Fibroblast of skin of left quadriceps (primary cell): ENCODE results near the gene NPSR1.
"Not testable (repeated sequence)": the region's sequence is repeated elsewhere in the genome, so short reads cannot be mapped to it uniquely, and the experiment has no call there.

Experiments
- DNase-seq, 2 experiments: peaks; one replicate each; pipeline ENCODE4 v3.0.0-alpha.2; 2013; ENCODE audit warnings: low read depth in 2 of 2

NPSR1 gene

DNA sequence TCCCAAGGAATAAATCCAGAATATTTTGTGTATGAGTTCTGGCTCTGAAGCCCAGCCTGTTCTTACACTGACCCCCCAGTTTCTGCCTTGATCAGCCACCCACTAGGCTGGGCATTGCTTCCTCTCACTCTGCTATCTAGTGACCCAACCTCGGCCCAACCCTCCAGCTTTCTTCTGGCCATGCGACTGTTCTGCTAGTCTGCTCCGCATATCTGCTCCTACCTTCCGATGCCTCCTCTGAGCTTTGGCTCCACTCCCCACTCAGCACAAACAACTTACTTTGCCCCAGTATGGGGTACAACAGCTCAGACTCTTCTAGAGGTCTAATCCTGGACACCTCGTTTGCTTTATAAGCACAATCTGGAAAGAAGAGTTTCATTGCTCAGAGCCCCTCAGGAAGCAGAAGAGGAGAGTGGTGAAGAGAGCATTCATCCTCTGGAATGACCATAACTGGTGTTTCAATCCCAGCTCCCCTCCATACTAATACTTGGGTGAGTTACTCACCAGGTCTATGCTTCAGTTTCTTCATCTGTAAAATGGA lies 99.6 kb downstream of the NPSR1 start:
- DNase-seq: no peak

DNA sequence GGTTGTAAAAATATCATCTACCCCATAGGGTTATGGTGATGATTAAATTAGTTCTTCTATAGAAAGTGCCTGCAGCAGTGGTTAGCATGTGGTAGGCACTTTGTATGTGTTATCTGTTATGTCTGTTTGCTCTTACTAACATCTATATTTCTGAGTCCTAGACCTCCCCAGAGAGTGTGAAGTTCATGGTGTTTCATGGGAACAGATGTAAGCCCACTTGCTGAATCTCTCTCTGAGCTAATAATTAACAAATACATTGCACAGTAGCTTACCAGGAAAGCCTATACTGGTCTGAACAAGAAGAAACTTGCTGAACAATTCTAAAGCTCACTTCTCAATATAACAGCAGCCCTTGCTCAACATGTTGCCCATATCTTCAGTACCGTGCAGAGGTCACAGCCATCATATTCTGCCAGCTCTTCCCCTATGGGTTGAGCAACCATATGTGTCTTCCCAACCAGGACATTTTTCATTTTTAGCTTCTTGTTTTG lies 100.1 kb downstream of the NPSR1 start:
- DNase-seq: no peak

DNA sequence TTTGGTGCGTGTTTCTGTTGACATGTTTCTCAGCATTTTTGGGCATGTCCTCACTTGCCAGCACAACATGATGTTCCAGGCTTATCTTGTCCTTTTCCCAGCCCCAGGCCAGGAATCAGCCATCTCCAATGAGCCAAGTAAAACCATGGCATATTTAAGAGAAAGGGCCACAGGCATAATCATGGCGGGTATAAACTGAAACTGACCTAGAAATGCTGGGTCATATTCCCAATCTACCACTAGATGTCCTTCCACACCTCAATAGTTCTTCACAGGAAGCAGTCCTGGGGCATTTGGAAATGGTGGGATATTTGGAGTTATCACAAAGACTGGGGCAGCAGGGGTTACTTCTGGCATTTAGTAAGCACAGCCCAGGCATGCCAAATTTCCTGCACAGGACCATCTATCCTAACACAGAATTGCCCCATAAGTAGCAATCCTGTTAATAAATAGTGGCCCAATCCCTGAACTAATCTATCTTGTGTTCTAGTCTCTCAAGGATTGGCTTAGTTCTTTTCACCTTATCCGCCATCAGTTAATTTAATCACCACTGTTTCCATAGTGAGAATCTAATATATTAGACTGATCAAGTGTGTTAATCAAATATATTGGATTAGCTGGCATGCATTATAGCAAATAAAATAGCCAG lies 101.6 kb downstream of the NPSR1 start:
- peak in 1 of 2 experiments; percentile 21 for DNase-seq

DNA sequence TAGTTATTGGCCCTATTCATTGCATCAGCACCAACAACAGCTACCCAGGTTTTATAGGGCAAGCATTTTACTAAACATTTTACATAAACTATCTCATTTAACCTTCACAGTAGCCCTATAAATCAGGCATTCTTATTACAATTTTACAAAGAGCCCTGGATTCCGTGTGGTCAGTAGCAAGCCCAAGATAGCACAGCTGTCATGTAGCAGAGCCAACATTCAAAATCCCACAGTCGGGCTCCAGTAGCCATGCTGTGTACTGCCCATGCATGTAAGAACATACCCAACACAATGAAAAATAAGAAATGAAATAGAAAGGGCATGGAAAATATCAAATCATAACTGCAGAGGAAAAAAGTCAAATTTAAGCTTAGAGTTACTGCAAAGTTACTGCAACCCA lies 102.3 kb downstream of the NPSR1 start:
- DNase-seq: no peak

DNA sequence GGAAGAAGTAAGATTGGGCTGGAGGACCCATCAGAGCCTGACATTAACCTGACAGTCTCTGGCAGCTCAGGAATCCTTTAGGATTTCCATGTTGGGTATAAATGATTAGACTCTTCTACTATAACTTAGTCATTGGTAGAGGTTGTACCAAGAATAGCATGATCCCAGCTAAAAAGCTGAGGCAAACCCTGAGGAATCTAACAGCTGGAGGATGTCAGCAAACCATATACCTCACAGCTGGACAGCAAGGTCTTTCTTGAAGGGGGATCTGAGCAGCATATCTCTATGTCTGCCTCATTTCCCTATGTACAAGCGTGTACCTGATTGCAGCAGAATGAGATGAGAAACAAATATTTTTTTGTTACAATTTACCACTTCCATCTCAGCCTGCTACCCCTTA lies 103.2 kb downstream of the NPSR1 start:
- DNase-seq: no peak

DNA sequence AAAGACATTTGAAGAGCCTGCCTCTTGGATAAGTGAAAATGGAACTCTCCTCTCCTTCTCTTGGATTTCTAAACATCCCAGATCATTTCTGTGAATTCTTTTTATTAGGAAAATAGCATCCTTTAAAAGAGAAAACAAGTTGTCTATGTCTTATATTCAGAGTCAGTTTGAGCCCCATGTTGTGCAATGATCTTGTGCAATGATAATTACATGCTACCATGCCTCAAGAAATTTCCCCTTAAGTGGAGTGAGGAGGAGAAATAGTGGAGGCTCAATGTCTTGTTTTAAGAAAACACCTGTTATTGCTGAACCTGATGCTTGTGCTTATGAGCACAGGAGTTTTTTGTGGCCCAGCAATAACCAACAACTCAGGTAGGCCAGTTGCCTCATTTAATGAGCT lies 103.6 kb downstream of the NPSR1 start:
- DNase-seq: no peak

DNA sequence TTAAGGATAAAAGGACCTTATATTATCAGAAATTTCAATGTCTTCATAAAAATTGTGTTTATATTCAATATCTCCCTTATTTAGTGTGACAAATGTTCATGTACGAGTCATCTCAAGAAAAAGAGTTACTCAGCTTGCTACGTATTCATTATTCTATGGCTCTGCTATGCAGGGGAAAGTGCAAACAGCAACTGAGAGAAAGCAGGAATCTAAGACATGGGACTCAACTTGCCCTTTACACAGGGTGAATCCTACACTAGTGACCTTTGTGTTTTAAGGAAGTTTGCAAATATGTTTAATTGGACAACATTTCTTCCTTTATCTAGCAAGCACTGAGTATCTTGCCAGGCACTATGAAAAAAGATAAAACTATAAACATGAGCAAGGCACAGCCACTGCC lies 104.7 kb downstream of the NPSR1 start:
- no peak for DNase-seq

DNA sequence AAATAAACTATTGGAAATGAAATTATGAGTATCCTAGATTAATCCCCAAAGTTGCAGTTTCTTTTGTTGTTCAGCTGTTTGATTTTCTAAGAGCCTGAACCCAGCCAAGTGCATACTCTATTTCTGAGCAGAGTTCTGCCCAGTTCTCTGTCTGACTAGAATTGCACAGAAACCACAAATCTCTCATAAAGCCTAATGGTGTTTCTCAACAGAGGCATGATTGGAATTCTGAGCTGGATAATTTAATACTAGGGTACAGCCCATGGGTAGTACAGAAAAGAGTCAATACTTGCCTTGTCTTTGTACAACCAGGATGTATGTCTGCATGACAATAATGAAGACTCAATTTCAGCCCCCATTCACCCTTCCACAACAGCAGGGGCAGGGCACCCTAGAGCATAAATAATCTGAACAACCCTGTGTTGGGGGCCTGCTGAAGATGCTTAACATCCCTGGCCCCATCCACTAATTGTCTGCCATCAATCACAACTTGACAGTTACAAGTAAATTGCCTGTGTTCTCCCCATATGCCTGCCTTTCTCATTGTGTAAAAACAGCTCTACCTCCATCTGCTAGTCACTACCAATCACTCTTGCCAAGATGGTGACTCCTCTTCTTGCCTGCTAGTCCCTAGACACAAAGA lies 114.4 kb downstream of the NPSR1 start:
- no peak for DNase-seq

DNA sequence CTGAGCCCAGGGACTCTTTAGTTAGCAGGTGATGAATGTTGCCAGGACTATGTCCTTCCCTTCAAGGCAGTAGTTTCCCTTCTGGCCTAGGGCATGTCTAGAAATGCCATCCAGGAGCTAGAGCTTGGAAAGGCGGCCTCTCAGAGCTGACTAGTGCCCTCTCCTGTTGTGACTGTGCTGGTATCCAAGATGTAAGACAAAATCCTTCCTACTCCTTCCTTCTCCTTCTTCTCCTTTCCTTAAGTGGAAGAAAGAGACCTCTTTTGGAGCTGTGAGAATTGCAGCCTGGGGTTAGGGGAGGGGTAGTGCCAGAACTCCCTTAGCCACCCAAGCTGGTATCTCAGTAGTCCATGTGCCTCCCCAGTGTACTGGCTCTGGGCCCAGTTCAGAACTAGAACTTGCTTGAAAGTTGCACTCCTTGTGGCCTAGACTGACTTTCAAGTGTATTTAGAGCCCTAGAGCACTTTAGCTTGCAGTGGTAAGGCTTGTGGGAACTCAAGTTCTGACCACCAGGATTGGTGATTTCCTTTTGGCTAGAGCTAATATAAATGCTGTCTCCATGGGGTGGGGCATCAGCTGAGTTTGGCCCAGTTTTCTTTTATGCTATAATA lies 118.8 kb downstream of the NPSR1 start:
- no peak for DNase-seq

DNA sequence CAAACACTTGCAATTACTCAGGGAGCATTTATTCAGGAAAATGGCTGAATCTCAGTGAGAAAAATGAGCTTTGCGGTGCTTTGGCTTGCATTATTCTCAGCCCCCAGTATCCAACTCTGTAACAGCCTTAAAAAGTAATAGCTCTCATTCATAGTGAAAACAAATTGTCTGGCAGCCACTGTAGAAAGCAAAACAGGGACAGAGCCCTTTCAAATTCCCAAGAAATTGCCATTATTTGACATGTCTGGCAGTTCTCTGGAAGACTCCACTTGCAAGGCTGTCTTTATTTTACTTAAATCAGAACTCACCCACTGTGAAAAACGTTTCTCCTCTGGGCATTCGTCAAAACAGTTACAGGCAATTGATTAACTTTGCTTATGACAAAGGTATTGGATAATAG lies 122.5 kb downstream of the NPSR1 start:
- DNase-seq: no peak

DNA sequence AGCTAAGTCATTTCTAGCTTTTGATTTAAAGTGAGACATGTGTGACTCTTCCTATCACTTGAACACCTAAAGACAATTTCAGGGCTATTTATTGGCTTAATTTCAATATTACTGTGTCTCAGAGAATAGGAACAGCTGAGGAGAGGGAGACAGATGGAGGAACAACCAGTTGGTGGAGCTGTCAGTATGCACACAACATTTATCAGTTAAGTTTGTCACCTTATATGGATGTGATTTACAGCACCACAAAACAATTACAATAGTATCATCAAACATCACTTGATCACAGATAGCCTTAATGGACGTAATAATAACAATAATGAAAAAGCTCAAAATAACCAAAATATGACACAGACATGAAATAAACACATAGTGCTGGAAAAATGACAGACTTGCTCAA lies 129.6 kb downstream of the NPSR1 start:
- DNase-seq: no peak

DNA sequence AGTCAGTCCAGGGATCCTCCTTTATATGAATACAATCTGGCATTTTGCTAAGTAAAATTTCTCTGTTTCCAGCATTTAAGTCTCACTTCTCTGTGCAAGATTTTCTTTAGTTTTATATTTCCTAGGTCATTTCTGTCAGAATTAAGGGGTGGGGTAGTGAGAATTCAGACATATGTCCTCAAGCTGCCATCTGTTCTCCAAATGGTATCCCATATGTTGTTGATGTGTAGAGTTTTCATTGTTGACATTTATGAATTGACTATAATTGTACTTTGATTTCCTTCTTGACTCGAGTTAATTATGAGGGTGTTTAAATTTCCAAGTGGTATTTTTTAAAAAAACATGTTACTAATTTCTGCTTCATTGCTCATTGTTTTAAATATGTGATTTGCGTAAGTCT lies 148.8 kb downstream of the NPSR1 start:
- no peak for DNase-seq

DNA sequence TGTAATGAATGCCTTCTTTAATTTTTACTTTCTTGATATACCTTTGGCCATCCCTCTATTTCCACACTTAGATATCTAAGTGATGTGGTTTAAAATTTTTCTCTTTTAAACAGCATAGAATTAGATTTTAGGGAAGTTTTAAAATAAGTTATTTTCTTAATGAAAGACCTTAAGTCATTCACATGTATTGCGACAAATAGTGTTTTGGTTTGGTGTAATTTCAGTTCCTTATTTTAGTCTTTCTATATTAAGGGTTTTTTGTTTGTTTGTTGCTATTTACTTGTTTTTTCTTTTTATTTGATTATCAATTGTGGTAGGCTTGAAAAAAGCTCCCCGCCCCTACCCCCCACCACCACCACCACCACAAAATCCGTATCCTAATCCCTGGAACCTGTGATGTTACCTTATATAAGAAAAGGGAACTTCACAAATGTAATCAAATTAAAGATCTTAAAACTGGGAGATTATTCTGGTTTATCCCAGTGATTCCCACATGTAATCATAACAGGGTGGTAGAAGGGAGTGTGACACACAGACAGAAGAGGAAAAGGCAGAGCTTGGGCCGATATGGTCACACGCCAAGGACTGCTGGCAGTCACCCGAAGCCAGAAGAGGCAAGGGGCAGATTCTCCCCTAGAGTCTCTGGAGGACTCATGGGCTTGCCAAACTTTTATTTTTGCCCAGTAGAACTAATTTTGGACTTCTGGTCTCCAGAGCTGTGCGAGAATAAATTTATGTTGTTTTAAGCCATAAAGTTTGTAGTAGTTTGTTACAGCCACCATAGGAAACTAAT lies 149.7 kb downstream of the NPSR1 start:
- no peak for DNase-seq

DNA sequence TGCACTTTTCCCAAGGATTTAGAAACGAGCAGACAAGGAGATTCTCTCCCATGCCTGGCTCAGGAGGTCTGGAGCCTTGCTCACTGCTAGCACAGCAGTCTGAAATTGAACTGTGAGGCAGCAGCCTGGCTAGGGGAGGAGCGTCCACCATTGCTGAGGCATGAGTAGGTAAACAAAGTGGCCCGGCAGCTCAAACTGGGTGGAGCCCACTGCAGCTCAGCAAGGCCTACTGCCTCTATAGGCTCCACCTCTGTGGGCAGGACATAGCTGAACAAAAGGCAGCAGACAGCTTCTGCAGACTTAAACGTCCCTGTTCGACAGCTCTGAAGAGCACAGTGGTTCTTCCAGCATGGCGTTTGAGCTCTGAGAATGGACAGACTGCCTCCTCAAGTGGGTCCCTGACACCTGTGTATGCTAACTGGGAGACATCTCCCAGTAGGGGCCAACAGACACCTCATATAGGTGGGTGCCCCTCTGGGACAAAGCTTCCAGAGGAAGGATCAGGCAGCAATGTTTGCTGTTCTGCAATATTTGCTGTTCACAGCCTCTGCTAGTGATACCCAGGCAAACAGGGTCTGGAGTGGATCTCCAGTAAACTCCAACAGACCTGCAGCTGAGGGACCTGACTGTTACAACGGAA lies 156.3 kb downstream of the NPSR1 start:
- DNase-seq: not testable (repeated sequence)

DNA sequence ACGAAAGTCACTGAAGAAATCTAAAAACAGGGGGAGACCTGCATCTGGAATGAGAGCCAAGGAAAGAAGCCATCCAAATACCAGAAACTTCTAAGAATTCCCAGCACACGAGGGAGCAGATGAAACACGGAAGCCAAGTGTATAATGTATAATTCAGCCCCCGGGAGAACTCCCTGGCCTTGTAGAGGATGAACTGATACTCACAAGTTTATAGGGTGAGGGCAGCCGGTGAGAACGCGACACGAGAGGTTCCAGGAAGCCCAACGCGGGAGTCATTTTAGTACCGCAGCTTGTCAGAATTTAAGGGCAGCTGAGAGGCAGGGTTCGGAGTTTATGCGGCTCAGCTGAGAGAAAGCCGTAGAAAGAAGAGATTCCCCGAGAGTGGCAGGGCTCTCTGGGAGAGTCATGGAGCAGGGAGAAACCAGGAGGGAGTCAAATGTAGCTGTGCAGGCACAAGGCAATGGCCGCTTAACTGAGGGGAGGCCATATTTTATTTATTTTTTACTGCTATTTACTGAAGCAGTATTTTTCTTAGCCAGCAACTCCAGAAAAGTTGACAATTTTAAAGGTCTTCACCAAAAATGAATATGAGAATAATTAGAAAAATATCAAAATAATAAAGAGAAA lies 164.0 kb downstream of the NPSR1 start:
- no peak for DNase-seq

DNA sequence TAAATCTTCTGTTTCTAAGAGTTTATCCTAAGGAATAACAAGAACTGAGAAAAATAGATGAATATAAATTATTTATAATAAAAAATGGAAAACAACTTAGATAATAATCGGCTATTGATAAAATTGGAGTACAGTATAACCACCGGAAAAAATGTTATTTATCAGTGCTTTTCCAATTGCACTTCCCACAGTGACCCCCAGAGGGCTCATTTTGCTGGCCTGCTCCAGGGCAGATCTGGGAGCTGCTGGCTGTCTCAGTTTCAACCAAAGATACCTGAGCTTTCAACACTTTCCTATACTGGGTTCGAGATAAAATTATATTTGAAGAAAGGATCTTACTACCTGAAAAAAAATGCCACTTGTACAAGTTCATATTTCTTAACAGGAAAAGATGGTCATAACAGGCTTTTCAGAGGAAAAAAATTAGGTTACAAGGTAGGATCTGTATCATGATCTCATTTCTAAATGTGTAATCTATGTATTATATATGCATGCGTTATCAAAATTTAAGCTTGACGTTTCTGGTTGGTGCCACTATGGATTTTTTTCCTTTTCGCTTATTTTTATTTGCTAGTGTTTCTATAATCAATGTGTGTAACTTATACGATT lies 165.7 kb downstream of the NPSR1 start:
- peak; percentile 20 for DNase-seq

DNA sequence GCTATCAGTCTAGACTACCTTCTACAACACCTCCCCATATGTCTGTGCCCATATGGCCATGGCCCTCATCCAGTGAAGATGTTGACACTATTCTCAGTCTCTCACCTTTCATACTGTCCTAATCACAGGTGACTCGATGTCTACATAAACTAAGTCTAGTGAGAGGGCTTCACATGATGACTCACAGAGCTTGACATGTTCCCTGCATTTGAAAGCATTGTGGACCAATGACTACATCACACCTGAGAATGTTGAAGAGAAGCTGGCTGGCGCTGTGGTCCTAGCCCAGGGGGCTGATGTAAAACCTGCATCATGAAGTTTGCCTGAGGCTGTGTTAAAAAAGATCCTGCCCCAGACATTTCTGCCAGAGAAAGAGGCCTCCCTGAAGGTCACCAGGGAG lies 167.2 kb downstream of the NPSR1 start:
- no peak for DNase-seq

DNA sequence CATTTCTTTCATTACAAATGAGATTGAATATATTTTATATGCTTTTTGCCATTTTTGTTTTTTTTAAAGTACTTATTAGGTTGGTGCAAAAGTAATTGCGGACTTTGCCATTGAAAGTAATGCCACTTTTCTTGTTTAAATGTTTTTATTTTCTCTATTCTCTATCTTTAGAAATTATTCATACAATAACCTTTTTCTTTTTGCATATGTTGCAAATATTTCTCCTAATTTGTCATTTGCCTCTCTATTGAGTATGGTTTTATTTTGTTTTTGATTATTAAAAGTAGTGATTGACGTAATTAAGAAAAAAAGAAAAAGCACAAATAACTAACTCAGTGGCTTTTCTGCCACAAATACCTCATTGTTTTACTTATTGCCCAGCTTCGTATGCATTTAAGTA lies 172.4 kb downstream of the NPSR1 start:
- DNase-seq: no peak

DNA sequence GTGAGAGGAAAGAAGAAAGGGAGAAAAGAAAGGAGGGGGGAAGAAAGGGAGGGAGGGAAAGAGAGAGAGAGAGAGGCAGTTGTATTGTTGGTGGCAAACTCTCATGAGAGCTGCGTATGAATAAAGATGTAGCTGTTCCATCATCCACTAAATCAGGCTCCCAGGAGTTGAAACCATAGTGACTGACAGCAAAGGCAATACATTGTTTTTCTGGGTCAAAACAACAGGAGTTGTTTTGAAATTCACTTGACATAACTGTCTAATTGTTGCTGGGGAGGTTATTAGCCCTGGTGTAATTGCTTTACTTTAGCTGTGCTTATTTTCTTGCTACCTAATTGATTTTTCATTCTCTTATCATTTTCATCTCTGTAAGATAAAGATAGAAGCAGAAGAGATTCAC lies 173.4 kb downstream of the NPSR1 start:
- no peak for DNase-seq

DNA sequence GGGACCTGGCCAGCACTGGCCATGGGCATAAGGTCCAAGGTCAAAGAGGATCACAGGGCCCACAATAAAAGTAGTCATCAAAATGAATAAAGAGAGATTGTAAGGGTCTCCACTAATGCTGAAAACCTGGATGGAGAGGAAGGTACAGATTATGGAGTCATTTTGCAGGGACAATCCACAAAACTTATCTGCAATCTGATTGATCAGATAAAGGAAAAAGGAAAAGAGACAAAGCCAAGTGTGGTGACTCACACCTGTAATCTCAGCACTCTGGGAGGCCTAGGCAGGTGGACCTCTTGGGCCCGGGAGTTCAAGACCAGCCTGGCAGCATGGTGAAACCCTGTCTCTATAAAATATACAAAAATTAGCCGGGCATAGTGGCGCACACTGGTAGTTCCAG lies 174.0 kb downstream of the NPSR1 start:
- no peak for DNase-seq
